ENCODE measurements around the gene PPFIA2. TPM values are rescaled to one million over a fixed set of nuclear protein-coding genes. Genes with fewer than 3 reads are reported as not detected.

Gene PPFIA2
- total RNA-seq, 1 donor from 2014 or later, result 5.7 TPM

- no peaks in the 10 kb centered on the region for H3K27me3 Mint-ChIP-seq
- H3K9me3 Mint-ChIP-seq, result no peaks in the 10 kb centered on the region
- TF ChIP-seq CTCF (conservative IDR thresholded peaks at IDR 0.05), result no peak
- DNase-seq (ENCODE audit: extremely low spot score, unreplicated experiment), result no peak
- H3K4me1 Mint-ChIP-seq (ENCODE audit: unreplicated experiment), result no peaks in the 10 kb centered on the region
- no peaks in the 10 kb centered on the region for H3K36me3 Mint-ChIP-seq
- no peak overlapping the region for H3K27ac Mint-ChIP-seq
- no peak overlapping the region for H3K4me3 Mint-ChIP-seq
These were observed 418.2 kb downstream of the PPFIA2 start for GRCh38 chr12:81340910-81341309.

- H3K36me3 Mint-ChIP-seq, result no peaks in the 10 kb centered on the region
- TF ChIP-seq CTCF (conservative IDR thresholded peaks at IDR 0.05), result no peak
- H3K27me3 Mint-ChIP-seq, result no peaks in the 10 kb centered on the region
- no peak for DNase-seq (ENCODE audit: extremely low spot score, unreplicated experiment)
- H3K27ac Mint-ChIP-seq, result no peak overlapping the region
- no peak overlapping the region for H3K4me3 Mint-ChIP-seq
- no peaks in the 10 kb centered on the region for H3K4me1 Mint-ChIP-seq (ENCODE audit: unreplicated experiment)
- H3K9me3 Mint-ChIP-seq, result no peaks in the 10 kb centered on the region
These were observed 420.1 kb downstream of the PPFIA2 start for GRCh38 chr12:81339071-81339470.

GRCh38 chr12:81337886-81338285 lies 421.3 kb downstream of the PPFIA2 start:
- Mint-ChIP-seq H3K36me3 (no peaks in the 10 kb centered on the region), H3K4me1 (ENCODE audit: unreplicated experiment) (no peaks in the 10 kb centered on the region), H3K9me3 (no peaks in the 10 kb centered on the region), H3K4me3 (no peak overlapping the region), H3K27ac (no peak overlapping the region), H3K27me3 (no peaks in the 10 kb centered on the region)
- no peak for DNase-seq (ENCODE audit: extremely low spot score, unreplicated experiment)
- TF ChIP-seq CTCF (conservative IDR thresholded peaks at IDR 0.05), result no peak

GRCh38 chr12:81333812-81334211 lies 425.3 kb downstream of the PPFIA2 start:
- no peaks in the 10 kb centered on the region for H3K4me1 Mint-ChIP-seq (ENCODE audit: unreplicated experiment)
- TF ChIP-seq CTCF (conservative IDR thresholded peaks at IDR 0.05), result no peak
- no peaks in the 10 kb centered on the region for H3K27me3 Mint-ChIP-seq
- H3K4me3 Mint-ChIP-seq, result no peak overlapping the region
- H3K36me3 Mint-ChIP-seq, result no peaks in the 10 kb centered on the region
- H3K9me3 Mint-ChIP-seq, result no peaks in the 10 kb centered on the region
- no peak overlapping the region for H3K27ac Mint-ChIP-seq
- DNase-seq (ENCODE audit: extremely low spot score, unreplicated experiment), result no peak

- Mint-ChIP-seq H3K27ac (no peak overlapping the region), H3K36me3 (no peaks in the 10 kb centered on the region), H3K4me1 (ENCODE audit: unreplicated experiment) (no peaks in the 10 kb centered on the region), H3K9me3 (no peaks in the 10 kb centered on the region), H3K27me3 (no peaks in the 10 kb centered on the region), H3K4me3 (no peak overlapping the region)
- no peak for DNase-seq (ENCODE audit: extremely low spot score, unreplicated experiment)
- no peak for TF ChIP-seq CTCF (conservative IDR thresholded peaks at IDR 0.05)
These were observed 427.1 kb downstream of the PPFIA2 start for GRCh38 chr12:81332054-81332453.

GRCh38 chr12:81330480-81330879 lies 428.7 kb downstream of the PPFIA2 start:
- TF ChIP-seq CTCF (conservative IDR thresholded peaks at IDR 0.05), result no peak
- Mint-ChIP-seq H3K9me3 (no peaks in the 10 kb centered on the region), H3K36me3 (no peaks in the 10 kb centered on the region), H3K4me1 (ENCODE audit: unreplicated experiment) (no peaks in the 10 kb centered on the region), H3K27me3 (no peaks in the 10 kb centered on the region), H3K4me3 (no peak overlapping the region), H3K27ac (no peak overlapping the region)
- no peak for DNase-seq (ENCODE audit: extremely low spot score, unreplicated experiment)

All from type B pancreatic cell (in vitro differentiated cells).